ENCODE data around the gene ACOXL. TPM values are rescaled to one million over a fixed set of nuclear protein-coding genes. Genes with fewer than 3 reads are reported as not detected.

Gene ACOXL
- total RNA-seq, 2 experiments from 2014 or later, result not detected

- Mint-ChIP-seq H3K27me3 (peaks cover 31% of the 10 kb centered on the region), H3K9me3 (no peaks in the 10 kb centered on the region), H3K27ac (no peak overlapping the region), H3K4me3 (no peak overlapping the region), H3K4me1 (no peaks in the 10 kb centered on the region), H3K36me3 (no peaks in the 10 kb centered on the region)
- no peak for DNase-seq
These were observed 56.6 kb downstream of the ACOXL start for GRCh38 chr2:110788976-110789375.

GRCh38 chr2:110789706-110790105 is 57.3 kb downstream of the ACOXL start:
- DNase-seq, result no peak
- H3K27ac Mint-ChIP-seq, result no peak overlapping the region
- no peaks in the 10 kb centered on the region for H3K36me3 Mint-ChIP-seq
- H3K4me1 Mint-ChIP-seq, result no peaks in the 10 kb centered on the region
- no peaks in the 10 kb centered on the region for H3K9me3 Mint-ChIP-seq
- peaks cover 31% of the 10 kb centered on the region for H3K27me3 Mint-ChIP-seq
- no peak overlapping the region for H3K4me3 Mint-ChIP-seq

GRCh38 chr2:110790907-110791306 is 58.5 kb downstream of the ACOXL start:
- no peak overlapping the region for H3K4me3 Mint-ChIP-seq
- DNase-seq, result no peak
- H3K36me3 Mint-ChIP-seq, result no peaks in the 10 kb centered on the region
- no peaks in the 10 kb centered on the region for H3K4me1 Mint-ChIP-seq
- H3K27ac Mint-ChIP-seq, result peak overlapping the region; percentile 10
- H3K9me3 Mint-ChIP-seq, result no peaks in the 10 kb centered on the region
- peaks cover 28% of the 10 kb centered on the region for H3K27me3 Mint-ChIP-seq

GRCh38 chr2:110791435-110791834 is 59.1 kb downstream of the ACOXL start:
- no peaks in the 10 kb centered on the region for H3K9me3 Mint-ChIP-seq
- H3K27me3 Mint-ChIP-seq, result peaks cover 25% of the 10 kb centered on the region
- no peaks in the 10 kb centered on the region for H3K4me1 Mint-ChIP-seq
- H3K36me3 Mint-ChIP-seq, result no peaks in the 10 kb centered on the region
- no peak overlapping the region for H3K4me3 Mint-ChIP-seq
- DNase-seq, result no peak
- H3K27ac Mint-ChIP-seq, result no peak overlapping the region

GRCh38 chr2:110793034-110793433 is 60.7 kb downstream of the ACOXL start:
- no peaks in the 10 kb centered on the region for H3K4me1 Mint-ChIP-seq
- no peak overlapping the region for H3K27ac Mint-ChIP-seq
- no peak overlapping the region for H3K4me3 Mint-ChIP-seq
- no peak for DNase-seq
- H3K36me3 Mint-ChIP-seq, result no peaks in the 10 kb centered on the region
- no peaks in the 10 kb centered on the region for H3K9me3 Mint-ChIP-seq
- peaks cover 17% of the 10 kb centered on the region for H3K27me3 Mint-ChIP-seq

GRCh38 chr2:110794390-110794789 is 62.0 kb downstream of the ACOXL start:
- Mint-ChIP-seq H3K4me3 (no peak overlapping the region), H3K36me3 (no peaks in the 10 kb centered on the region), H3K4me1 (no peaks in the 10 kb centered on the region), H3K9me3 (no peaks in the 10 kb centered on the region), H3K27me3 (peaks cover 25% of the 10 kb centered on the region), H3K27ac (no peak overlapping the region)
- no peak for DNase-seq

- Mint-ChIP-seq H3K4me1 (no peaks in the 10 kb centered on the region), H3K27me3 (peaks cover 25% of the 10 kb centered on the region), H3K27ac (no peak overlapping the region), H3K9me3 (peaks cover 3% of the 10 kb centered on the region), H3K36me3 (no peaks in the 10 kb centered on the region), H3K4me3 (no peak overlapping the region)
- DNase-seq, result no peak
These were observed 62.6 kb downstream of the ACOXL start for GRCh38 chr2:110794951-110795350.

GRCh38 chr2:110796716-110797301 is 64.4 kb downstream of the ACOXL start:
- H3K27me3 Mint-ChIP-seq, result peaks cover 27% of the 10 kb centered on the region

GRCh38 chr2:110799376-110799775 is 67.0 kb downstream of the ACOXL start:
- H3K36me3 Mint-ChIP-seq, result no peaks in the 10 kb centered on the region
- peaks cover 1% of the 10 kb centered on the region for H3K4me1 Mint-ChIP-seq
- no peak overlapping the region for H3K27ac Mint-ChIP-seq
- no peak for DNase-seq
- no peak overlapping the region for H3K4me3 Mint-ChIP-seq
- peaks cover 5% of the 10 kb centered on the region for H3K9me3 Mint-ChIP-seq
- peaks cover 46% of the 10 kb centered on the region for H3K27me3 Mint-ChIP-seq

More at GRCh38 chr2:110796716-110797301, 64.4 kb downstream of the ACOXL start:
- H3K36me3 Mint-ChIP-seq, result no peaks in the 10 kb centered on the region
- H3K27ac Mint-ChIP-seq, result no peak overlapping the region
- no peak for DNase-seq
- H3K4me1 Mint-ChIP-seq, result no peaks in the 10 kb centered on the region
- no peak overlapping the region for H3K4me3 Mint-ChIP-seq
- H3K9me3 Mint-ChIP-seq, result peaks cover 3% of the 10 kb centered on the region

- peaks cover 11% of the 10 kb centered on the region for H3K9me3 Mint-ChIP-seq
- peaks cover 53% of the 10 kb centered on the region for H3K27me3 Mint-ChIP-seq
- H3K4me1 Mint-ChIP-seq, result peaks cover 13% of the 10 kb centered on the region
- H3K27ac Mint-ChIP-seq, result no peak overlapping the region
- no peak for DNase-seq
- no peak overlapping the region for H3K4me3 Mint-ChIP-seq
- H3K36me3 Mint-ChIP-seq, result no peaks in the 10 kb centered on the region
These were observed 68.4 kb downstream of the ACOXL start for GRCh38 chr2:110800611-110801402.

GRCh38 chr2:110802208-110802932 is 70.0 kb downstream of the ACOXL start:
- no peak overlapping the region for H3K4me3 Mint-ChIP-seq
- H3K27ac Mint-ChIP-seq, result no peak overlapping the region
- H3K27me3 Mint-ChIP-seq, result peaks cover 59% of the 10 kb centered on the region
- H3K36me3 Mint-ChIP-seq, result no peaks in the 10 kb centered on the region
- DNase-seq, result no peak
- peaks cover 13% of the 10 kb centered on the region for H3K4me1 Mint-ChIP-seq
- peaks cover 11% of the 10 kb centered on the region for H3K9me3 Mint-ChIP-seq

- no peak overlapping the region for H3K4me3 Mint-ChIP-seq
- H3K9me3 Mint-ChIP-seq, result peaks cover 11% of the 10 kb centered on the region
- peaks cover 67% of the 10 kb centered on the region for H3K27me3 Mint-ChIP-seq
- peaks cover 13% of the 10 kb centered on the region for H3K4me1 Mint-ChIP-seq
- DNase-seq, result no peak
- no peak overlapping the region for H3K27ac Mint-ChIP-seq
- H3K36me3 Mint-ChIP-seq, result no peaks in the 10 kb centered on the region
These were observed 72.1 kb downstream of the ACOXL start for GRCh38 chr2:110804433-110804832.

- Mint-ChIP-seq H3K4me3 (no peak overlapping the region), H3K4me1 (peaks cover 13% of the 10 kb centered on the region), H3K27me3 (peaks cover 68% of the 10 kb centered on the region), H3K9me3 (peaks cover 7% of the 10 kb centered on the region), H3K27ac (no peak overlapping the region), H3K36me3 (no peaks in the 10 kb centered on the region)
- peak; percentile 67 for DNase-seq
These were observed 72.5 kb downstream of the ACOXL start for GRCh38 chr2:110804915-110805314.

GRCh38 chr2:110805894-110806452 is 73.6 kb downstream of the ACOXL start:
- no peaks in the 10 kb centered on the region for H3K36me3 Mint-ChIP-seq

GRCh38 chr2:110807522-110807921 is 75.1 kb downstream of the ACOXL start:
- H3K9me3 Mint-ChIP-seq, result peaks cover 7% of the 10 kb centered on the region
- no peak overlapping the region for H3K4me3 Mint-ChIP-seq
- H3K27me3 Mint-ChIP-seq, result peaks cover 60% of the 10 kb centered on the region
- no peak for DNase-seq
- H3K36me3 Mint-ChIP-seq, result no peaks in the 10 kb centered on the region
- peaks cover 20% of the 10 kb centered on the region for H3K4me1 Mint-ChIP-seq
- H3K27ac Mint-ChIP-seq, result no peak overlapping the region

More at GRCh38 chr2:110805894-110806452, 73.6 kb downstream of the ACOXL start:
- Mint-ChIP-seq H3K4me3 (no peak overlapping the region), H3K27ac (no peak overlapping the region), H3K4me1 (peaks cover 13% of the 10 kb centered on the region), H3K9me3 (peaks cover 7% of the 10 kb centered on the region), H3K27me3 (peaks cover 73% of the 10 kb centered on the region)
- DNase-seq, result no peak

Measured in activated naive CD8-positive, alpha-beta T cell treated with anti-CD3 and anti-CD28 coated beads for 36 hours (primary cell).